HCT116 (cell line): ENCODE data around the gene PCAT6. TPM values are rescaled to one million over a fixed set of nuclear protein-coding genes. Genes with fewer than 3 reads are reported as not detected.

ENCODE experiments used
- ATAC-seq: fragments of 200-7000 bp; cut with Tn5 transposase; 2 replicates; pipeline ENCODE4 v1.9.1; 2020; ENCODE audit warnings: mild to moderate bottlenecking, moderate library complexity
- BruUV-seq: library from RNA; stranded (reverse); fragments of 400-500 nt; replicated peaks from 2 replicates; lab custom pipeline; 2021; lab: Mats Ljungman, UMichigan
- CTCF ChIA-PET: fragments of 300-600 bp; sonication (Branson Sonifier 250); formaldehyde crosslinking; loops from one replicate; lab custom pipeline; 2021; ENCODE audit warnings: antibody characterized with exemption; lab: Charles Lee
- POLR2A ChIA-PET: fragments of 300-600, 350-600 bp; sonication (Branson Sonifier 250); formaldehyde crosslinking; loops from one replicate; lab custom pipeline; 2021; ENCODE audit warnings: antibody characterized with exemption; lab: Charles Lee
- RAD21 ChIA-PET, 2 experiments: fragments of 300-600 bp; sonication (Branson Sonifier 250); formaldehyde crosslinking; loops; one replicate each; lab custom pipeline; 2023; ENCODE audit warnings: low total read pairs in 2 of 2; ENCODE audit not compliant: uncharacterized antibody in 2 of 2, unreplicated experiment in 2 of 2, low non-redundant PET in 1 of 2; lab: Charles Lee
- DNase-seq: peaks from one replicate; pipeline ENCODE4 v3.0.0-alpha.2; 2010; ENCODE audit warnings: low read depth, low spot score
- H2AFZ ChIP-seq: fragments of 200-600 bp; shearing (Covaris generic), sonication (generic); 2 replicates; pipeline ENCODE4 v1.6.1; 2017; ENCODE audit warnings: low read depth, mixed run types, mixed read lengths, antibody characterized with exemption, low read length; ENCODE audit not compliant: poor library complexity, severe bottlenecking
- H3K27ac ChIP-seq: 2 replicates; pipeline ENCODE4 v1.5.1; 2012; ENCODE audit warnings: low read depth, low read length
- H3K27me3 ChIP-seq: fragments of 200-600 bp; sonication (generic); 2 replicates; pipeline ENCODE4 v1.6.1; 2016; ENCODE audit warnings: mixed run types, low read length, mixed read lengths; ENCODE audit not compliant: insufficient read depth
- H3K36me3 ChIP-seq, 2 experiments: fragments of 200-500 bp in 1 of 2; fragments of 200-600 bp in 1 of 2; sonication (Bioruptor generic) in 1 of 2; sonication (generic) in 1 of 2; 2 replicates each; pipeline versions ENCODE4 v1.5.1 to v1.6.1; 2014 to 2016; ENCODE audit warnings: low read length in 2 of 2, inconsistent platforms in 1 of 2, mixed read lengths in 1 of 2, mixed run types in 1 of 2; ENCODE audit not compliant: insufficient read depth in 2 of 2, control insufficient read depth in 1 of 2
- H3K4me1 ChIP-seq, 2 experiments: fragments of 200-600 bp in 1 of 2; sonication (generic) in 1 of 2; 2 replicates each; pipeline versions ENCODE4 v1.5.1 to v1.6.1; 2012 to 2017; ENCODE audit warnings: low read length in 2 of 2, inconsistent platforms in 1 of 2, mild to moderate bottlenecking in 1 of 2, mixed read lengths in 1 of 2, mixed run types in 1 of 2, moderate library complexity in 1 of 2; ENCODE audit not compliant: insufficient read depth in 2 of 2, control insufficient read depth in 1 of 2
- H3K4me2 ChIP-seq: fragments of 200-600 bp; sonication (generic); 2 replicates; pipeline ENCODE4 v1.6.1; 2017; ENCODE audit warnings: mixed run types, low read length, mixed read lengths
- H3K4me3 ChIP-seq, 2 experiments: fragments of 200-600 bp in 1 of 2; sonication (generic) in 1 of 2; replicated peaks in 1 of 2; 2 replicates each; pipeline ENCODE4 v1.5.1; 2011 to 2016; ENCODE audit warnings: low read length in 2 of 2, control low read depth in 1 of 2, low read depth in 1 of 2, mild to moderate bottlenecking in 1 of 2, mixed read lengths in 1 of 2, mixed run types in 1 of 2
- H3K79me2 ChIP-seq: fragments of 200-600 bp; sonication (generic); 2 replicates; pipeline ENCODE4 v1.6.1; 2017; ENCODE audit warnings: mild to moderate bottlenecking, mixed run types, low read length, moderate library complexity, mixed read lengths; ENCODE audit not compliant: insufficient read depth
- H3K9ac ChIP-seq: fragments of 200-600 bp; sonication (generic); 2 replicates; pipeline ENCODE4 v1.6.1; 2016; ENCODE audit warnings: low read length, mixed read lengths
- H3K9me2 ChIP-seq: fragments of 200-600 bp; sonication (generic), shearing (Covaris generic); 2 replicates; pipeline ENCODE4 v1.6.1; 2017; ENCODE audit warnings: mixed run types, mild to moderate bottlenecking, moderate library complexity; ENCODE audit not compliant: insufficient read depth
- H3K9me3 ChIP-seq, 2 experiments: fragments of 200-500 bp in 1 of 2; fragments of 200-600 bp in 1 of 2; sonication (Bioruptor generic) in 1 of 2; sonication (generic) in 1 of 2; 2 replicates each; pipeline ENCODE4 v1.6.1; 2014 to 2017; ENCODE audit warnings: low read length in 2 of 2, mixed read lengths in 2 of 2, inconsistent platforms in 1 of 2, low read depth in 1 of 2, mild to moderate bottlenecking in 1 of 2, mixed run types in 1 of 2, moderate library complexity in 1 of 2; ENCODE audit not compliant: control insufficient read depth in 1 of 2, insufficient read depth in 1 of 2
- H4K20me1 ChIP-seq: fragments of 200-600 bp; sonication (generic), shearing (Covaris generic); 2 replicates; pipeline ENCODE4 v1.6.1; 2017; ENCODE audit warnings: mixed run types, mild to moderate bottlenecking, moderate library complexity; ENCODE audit not compliant: insufficient read depth
- CBX3 ChIP-seq: IDR thresholded peaks from 2 replicates; pipeline ENCODE4 v1.6.1; 2012; ENCODE audit warnings: low read depth
- CEBPB ChIP-seq: IDR thresholded peaks from 2 replicates; pipeline ENCODE4 v1.6.1; 2012; ENCODE audit warnings: low read depth
- EGR1 ChIP-seq: IDR thresholded peaks from 2 replicates; pipeline ENCODE4 v1.6.1; 2012; ENCODE audit warnings: low read depth
- ELF1 ChIP-seq: IDR thresholded peaks from 2 replicates; pipeline ENCODE4 v1.6.1; 2012; ENCODE audit warnings: low read depth, borderline replicate concordance
- EZH2phosphoT487 ChIP-seq: fragments of 200-600 bp; IDR thresholded peaks from 2 replicates; pipeline ENCODE4 v1.6.1; 2018; ENCODE audit warnings: antibody characterized with exemption, borderline replicate concordance
- FOSL1 ChIP-seq: IDR thresholded peaks from 2 replicates; pipeline ENCODE4 v1.6.1; 2012; ENCODE audit warnings: low read depth
- POLR2A ChIP-seq: IDR thresholded peaks from 2 replicates; pipeline ENCODE4 v1.7.0; 2011; ENCODE audit warnings: borderline replicate concordance; ENCODE audit not compliant: insufficient read depth, insufficient read length; ENCODE audit errors: extremely low read depth
- SIN3A ChIP-seq: IDR thresholded peaks from 2 replicates; pipeline ENCODE4 v1.6.1; 2012; ENCODE audit warnings: low read depth
- SRF ChIP-seq: IDR thresholded peaks from 2 replicates; pipeline ENCODE4 v1.6.1; 2012; ENCODE audit warnings: low read depth
- ZNF274 ChIP-seq: fragments of 200-500 bp; sonication (Bioruptor generic); IDR thresholded peaks from 2 replicates; pipeline ENCODE4 v1.6.1; 2014; ENCODE audit warnings: mild to moderate bottlenecking, low read depth, low read length, inconsistent platforms
- intact Hi-C: fragments of 100-400 bp; cut with micrococcal nuclease; formaldehyde crosslinking; loops from 2 replicates; pipeline ENCODE4 v1.10.0; 2022
- total RNA-seq: library from RNA; stranded (reverse); gene quantifications from one replicate; pipeline ENCODE4 v1.2.1, GENCODE V29; 2021; ENCODE audit not compliant: unreplicated experiment
- TF ChIP-seq, protein P1 (sequence below), 3 experiments: fragments of 200-600 bp in 1 of 3; sonication (generic) in 1 of 3; IDR thresholded peaks in 2 of 3; conservative IDR thresholded peaks in 1 of 3; 2 replicates each; pipeline ENCODE4 v1.5.1; 2012 to 2017; ENCODE audit warnings: low read depth in 2 of 3, low read length in 2 of 3, antibody characterized with exemption in 1 of 3, borderline replicate concordance in 1 of 3, control low read depth in 1 of 3, mild to moderate bottlenecking in 1 of 3, mixed read lengths in 1 of 3, mixed run types in 1 of 3, moderate library complexity in 1 of 3; ENCODE audit not compliant: insufficient read depth in 1 of 3
- TF ChIP-seq, protein P2 (sequence below): IDR thresholded peaks from 2 replicates; pipeline ENCODE4 v1.6.1; 2012

PCAT6 gene
- total RNA-seq, 1 experiment from 2014 or later: 1.9 TPM

DNA sequence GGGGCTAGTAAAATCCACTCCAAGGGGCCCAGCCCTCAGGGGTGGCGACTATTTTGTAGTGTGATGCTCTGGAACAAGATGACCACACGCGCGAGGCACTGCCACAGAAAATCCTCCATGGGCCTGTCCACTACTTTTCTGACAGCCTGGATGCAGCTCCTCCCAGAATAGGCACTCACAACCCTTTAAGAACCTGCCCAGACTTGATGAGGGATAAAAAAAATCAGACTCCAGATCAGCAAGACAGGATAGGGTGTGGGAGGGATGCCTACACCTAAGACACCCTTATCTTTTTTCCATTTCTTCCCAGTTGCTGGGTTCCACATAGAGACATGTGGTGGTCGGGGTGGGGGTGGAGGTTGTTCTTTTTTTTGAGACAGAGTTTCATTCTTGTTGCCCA, 33.5 kb downstream of the PCAT6 start:
- no peaks in the 10 kb centered on the region for H3K27me3 ChIP-seq
- no peak for DNase-seq
- H3K4me2 ChIP-seq: no peak overlapping the region
- no peaks in the 10 kb centered on the region for H3K9me3 ChIP-seq
- intact Hi-C loops: no loop called here
- no peaks in the 10 kb centered on the region for H3K36me3 ChIP-seq
- RAD21 ChIA-PET: no interaction called here
- CTCF ChIA-PET: no interaction called here
- no peak overlapping the region for H3K9ac ChIP-seq
- TF ChIP-seq ZNF274: no peak
- no peak for TF ChIP-seq EGR1
- no peak for TF ChIP-seq FOSL1
- no peak for TF ChIP-seq ELF1
- TF ChIP-seq SRF: no peak
- no peak for TF ChIP-seq SIN3A
- TF ChIP-seq, protein P1, sequence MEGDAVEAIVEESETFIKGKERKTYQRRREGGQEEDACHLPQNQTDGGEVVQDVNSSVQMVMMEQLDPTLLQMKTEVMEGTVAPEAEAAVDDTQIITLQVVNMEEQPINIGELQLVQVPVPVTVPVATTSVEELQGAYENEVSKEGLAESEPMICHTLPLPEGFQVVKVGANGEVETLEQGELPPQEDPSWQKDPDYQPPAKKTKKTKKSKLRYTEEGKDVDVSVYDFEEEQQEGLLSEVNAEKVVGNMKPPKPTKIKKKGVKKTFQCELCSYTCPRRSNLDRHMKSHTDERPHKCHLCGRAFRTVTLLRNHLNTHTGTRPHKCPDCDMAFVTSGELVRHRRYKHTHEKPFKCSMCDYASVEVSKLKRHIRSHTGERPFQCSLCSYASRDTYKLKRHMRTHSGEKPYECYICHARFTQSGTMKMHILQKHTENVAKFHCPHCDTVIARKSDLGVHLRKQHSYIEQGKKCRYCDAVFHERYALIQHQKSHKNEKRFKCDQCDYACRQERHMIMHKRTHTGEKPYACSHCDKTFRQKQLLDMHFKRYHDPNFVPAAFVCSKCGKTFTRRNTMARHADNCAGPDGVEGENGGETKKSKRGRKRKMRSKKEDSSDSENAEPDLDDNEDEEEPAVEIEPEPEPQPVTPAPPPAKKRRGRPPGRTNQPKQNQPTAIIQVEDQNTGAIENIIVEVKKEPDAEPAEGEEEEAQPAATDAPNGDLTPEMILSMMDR (IDR thresholded peaks at IDR 0.05 in 2 of 3, conservative IDR thresholded peaks at IDR 0.05 in 1 of 3; ENCODE audit: borderline replicate concordance in 1 of 3, insufficient read depth in 1 of 3, low read depth in 2 of 3, low read length in 2 of 3): no peak
- no peak for TF ChIP-seq EZH2phosphoT487
- no peak for TF ChIP-seq POLR2A
- no peak for TF ChIP-seq CEBPB
- TF ChIP-seq CBX3: no peak
- TF ChIP-seq, protein P2, sequence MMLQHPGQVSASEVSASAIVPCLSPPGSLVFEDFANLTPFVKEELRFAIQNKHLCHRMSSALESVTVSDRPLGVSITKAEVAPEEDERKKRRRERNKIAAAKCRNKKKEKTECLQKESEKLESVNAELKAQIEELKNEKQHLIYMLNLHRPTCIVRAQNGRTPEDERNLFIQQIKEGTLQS: no peak
- TF ChIP-seq, all 23 proteins: peak for 0
- Histone ChIP-seq H3K9me2 (no peaks in the 10 kb centered on the region), H2AFZ (no peak overlapping the region), H3K79me2 (no peaks in the 10 kb centered on the region), H4K20me1 (no peaks in the 10 kb centered on the region), H3K4me1 (no peaks in the 10 kb centered on the region), H3K4me3 (no peak overlapping the region), H3K27ac (no peak overlapping the region)
- POLR2A ChIA-PET: no interaction called here
- ATAC-seq: no peak
- BruUV-seq: no TSS peak
